ENCODE data around the gene HMCN1.

DNA sequence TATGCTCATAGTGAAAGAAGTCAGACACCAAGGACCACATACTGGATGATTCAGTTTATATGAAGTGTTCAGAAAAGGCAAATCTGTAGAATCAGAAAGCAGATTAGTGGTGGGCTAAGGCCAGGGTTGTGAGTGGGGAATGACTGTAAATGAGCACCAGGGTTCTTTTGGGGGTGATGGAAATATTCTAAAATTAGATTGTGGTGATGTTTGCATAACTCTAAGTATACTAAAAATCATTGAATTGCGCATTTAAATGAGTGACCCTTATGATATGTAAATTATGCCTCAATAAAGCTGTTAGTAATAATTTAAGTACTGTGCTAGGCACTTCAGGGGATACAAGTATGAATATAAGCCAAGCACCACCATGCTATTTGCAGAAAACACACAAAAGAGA is 384.5 kb downstream of the HMCN1 start:
- TF ChIP-seq, protein P1, sequence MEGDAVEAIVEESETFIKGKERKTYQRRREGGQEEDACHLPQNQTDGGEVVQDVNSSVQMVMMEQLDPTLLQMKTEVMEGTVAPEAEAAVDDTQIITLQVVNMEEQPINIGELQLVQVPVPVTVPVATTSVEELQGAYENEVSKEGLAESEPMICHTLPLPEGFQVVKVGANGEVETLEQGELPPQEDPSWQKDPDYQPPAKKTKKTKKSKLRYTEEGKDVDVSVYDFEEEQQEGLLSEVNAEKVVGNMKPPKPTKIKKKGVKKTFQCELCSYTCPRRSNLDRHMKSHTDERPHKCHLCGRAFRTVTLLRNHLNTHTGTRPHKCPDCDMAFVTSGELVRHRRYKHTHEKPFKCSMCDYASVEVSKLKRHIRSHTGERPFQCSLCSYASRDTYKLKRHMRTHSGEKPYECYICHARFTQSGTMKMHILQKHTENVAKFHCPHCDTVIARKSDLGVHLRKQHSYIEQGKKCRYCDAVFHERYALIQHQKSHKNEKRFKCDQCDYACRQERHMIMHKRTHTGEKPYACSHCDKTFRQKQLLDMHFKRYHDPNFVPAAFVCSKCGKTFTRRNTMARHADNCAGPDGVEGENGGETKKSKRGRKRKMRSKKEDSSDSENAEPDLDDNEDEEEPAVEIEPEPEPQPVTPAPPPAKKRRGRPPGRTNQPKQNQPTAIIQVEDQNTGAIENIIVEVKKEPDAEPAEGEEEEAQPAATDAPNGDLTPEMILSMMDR (IDR thresholded peaks at IDR 0.05) = no peak
- no peak for TF ChIP-seq POLR2AphosphoS5 (IDR thresholded peaks at IDR 0.05)

All from esophagus muscularis mucosa (tissue), 3 donors.